ENCODE results near the gene DPH1.
A peak's percentile ranks its signal among the peaks of the same experiment; 100 is the strongest.

Gene DPH1

DNA sequence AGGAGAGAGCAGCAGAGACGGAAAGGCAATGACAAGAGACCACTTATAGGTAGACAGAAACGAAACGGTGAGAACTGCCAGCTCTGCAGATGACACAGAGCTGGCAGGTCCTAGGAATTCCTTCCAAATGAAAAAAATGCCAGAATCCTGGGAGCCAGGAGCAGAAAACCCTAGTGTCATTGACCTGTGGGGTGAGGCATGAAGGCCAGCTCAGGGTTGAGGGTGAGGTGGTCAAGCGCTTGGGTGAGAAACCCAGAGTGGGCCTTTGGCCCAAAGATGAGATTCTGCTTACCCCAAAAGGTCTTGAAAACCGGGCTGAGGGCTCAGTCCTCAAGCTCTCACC is 34.2 kb downstream of the DPH1 start:
- Histone ChIP-seq H3K36me3 (ENCODE audit: control insufficient read depth in 2 of 2, insufficient read depth in 1 of 2, low read length in 2 of 2) (peaks cover 0 to 60% of the 10 kb centered on the region in 2 experiments; a peak in 1 of 3 replicates), H3K4me1 (ENCODE audit: control insufficient read depth, insufficient read depth, low read length) (no peaks in the 10 kb centered on the region; the same call in 1 of the 2 replicates), H3K4me3 (ENCODE audit: low read depth, low read length) (no peak overlapping the region), H3K9me3 (ENCODE audit: control insufficient read depth, insufficient read depth, low read depth, low read length) (no peaks in the 10 kb centered on the region), H3K27ac (ENCODE audit: extremely low read depth, low read depth, low read length) (0 out of 2 replicates have a peak overlapping the region, but pooled peaks have one; percentile 2)
- CTCF ChIA-PET = interaction anchor here (0.5 to 4.0 kb wide), 12 partner anchors 9 to 491 kb away, joined by 3 to 41 read pairs (median 4); partner anchors contain the start of gene HIC1
- POLR2A ChIA-PET = no interaction called here
- TF ChIP-seq ZNF747 (tag by site-specific recombination; IDR thresholded peaks at IDR 0.05) = no peak
- TF ChIP-seq ZNF558 (tag by site-specific recombination; IDR thresholded peaks at IDR 0.05) = no peak
- TF ChIP-seq, protein P1, sequence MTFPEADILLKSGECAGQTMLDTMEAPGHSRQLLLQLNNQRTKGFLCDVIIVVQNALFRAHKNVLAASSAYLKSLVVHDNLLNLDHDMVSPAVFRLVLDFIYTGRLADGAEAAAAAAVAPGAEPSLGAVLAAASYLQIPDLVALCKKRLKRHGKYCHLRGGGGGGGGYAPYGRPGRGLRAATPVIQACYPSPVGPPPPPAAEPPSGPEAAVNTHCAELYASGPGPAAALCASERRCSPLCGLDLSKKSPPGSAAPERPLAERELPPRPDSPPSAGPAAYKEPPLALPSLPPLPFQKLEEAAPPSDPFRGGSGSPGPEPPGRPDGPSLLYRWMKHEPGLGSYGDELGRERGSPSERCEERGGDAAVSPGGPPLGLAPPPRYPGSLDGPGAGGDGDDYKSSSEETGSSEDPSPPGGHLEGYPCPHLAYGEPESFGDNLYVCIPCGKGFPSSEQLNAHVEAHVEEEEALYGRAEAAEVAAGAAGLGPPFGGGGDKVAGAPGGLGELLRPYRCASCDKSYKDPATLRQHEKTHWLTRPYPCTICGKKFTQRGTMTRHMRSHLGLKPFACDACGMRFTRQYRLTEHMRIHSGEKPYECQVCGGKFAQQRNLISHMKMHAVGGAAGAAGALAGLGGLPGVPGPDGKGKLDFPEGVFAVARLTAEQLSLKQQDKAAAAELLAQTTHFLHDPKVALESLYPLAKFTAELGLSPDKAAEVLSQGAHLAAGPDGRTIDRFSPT (tag by site-specific recombination; IDR thresholded peaks at IDR 0.05) = no peak
- no peak for TF ChIP-seq ZNF514 (tag by site-specific recombination; IDR thresholded peaks at IDR 0.05)
- no peak for TF ChIP-seq ZNF521 (tag by site-specific recombination; IDR thresholded peaks at IDR 0.05)
- no peak for TF ChIP-seq ZNF169 (tag by site-specific recombination; IDR thresholded peaks at IDR 0.05)
- TF ChIP-seq ZNF248 (tag by site-specific recombination; IDR thresholded peaks at IDR 0.05) = no peak
- TF ChIP-seq, protein P2, sequence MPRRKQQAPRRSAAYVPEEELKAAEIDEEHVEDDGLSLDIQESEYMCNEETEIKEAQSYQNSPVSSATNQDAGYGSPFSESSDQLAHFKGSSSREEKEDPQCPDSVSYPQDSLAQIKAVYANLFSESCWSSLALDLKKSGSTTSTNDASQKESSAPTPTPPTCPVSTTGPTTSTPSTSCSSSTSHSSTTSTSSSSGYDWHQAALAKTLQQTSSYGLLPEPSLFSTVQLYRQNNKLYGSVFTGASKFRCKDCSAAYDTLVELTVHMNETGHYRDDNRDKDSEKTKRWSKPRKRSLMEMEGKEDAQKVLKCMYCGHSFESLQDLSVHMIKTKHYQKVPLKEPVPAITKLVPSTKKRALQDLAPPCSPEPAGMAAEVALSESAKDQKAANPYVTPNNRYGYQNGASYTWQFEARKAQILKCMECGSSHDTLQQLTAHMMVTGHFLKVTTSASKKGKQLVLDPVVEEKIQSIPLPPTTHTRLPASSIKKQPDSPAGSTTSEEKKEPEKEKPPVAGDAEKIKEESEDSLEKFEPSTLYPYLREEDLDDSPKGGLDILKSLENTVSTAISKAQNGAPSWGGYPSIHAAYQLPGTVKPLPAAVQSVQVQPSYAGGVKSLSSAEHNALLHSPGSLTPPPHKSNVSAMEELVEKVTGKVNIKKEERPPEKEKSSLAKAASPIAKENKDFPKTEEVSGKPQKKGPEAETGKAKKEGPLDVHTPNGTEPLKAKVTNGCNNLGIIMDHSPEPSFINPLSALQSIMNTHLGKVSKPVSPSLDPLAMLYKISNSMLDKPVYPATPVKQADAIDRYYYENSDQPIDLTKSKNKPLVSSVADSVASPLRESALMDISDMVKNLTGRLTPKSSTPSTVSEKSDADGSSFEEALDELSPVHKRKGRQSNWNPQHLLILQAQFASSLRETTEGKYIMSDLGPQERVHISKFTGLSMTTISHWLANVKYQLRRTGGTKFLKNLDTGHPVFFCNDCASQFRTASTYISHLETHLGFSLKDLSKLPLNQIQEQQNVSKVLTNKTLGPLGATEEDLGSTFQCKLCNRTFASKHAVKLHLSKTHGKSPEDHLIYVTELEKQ (tag by site-specific recombination; IDR thresholded peaks at IDR 0.05; ENCODE audit: borderline replicate concordance) = no peak
- TF ChIP-seq KLF10 (tag by site-specific recombination; IDR thresholded peaks at IDR 0.05) = no peak
- no peak for TF ChIP-seq ZNF341 (tag by site-specific recombination; IDR thresholded peaks at IDR 0.05; ENCODE audit: low read depth)
- TF ChIP-seq ZNF132 (tag by site-specific recombination; IDR thresholded peaks at IDR 0.05; ENCODE audit: borderline replicate concordance) = no peak
- TF ChIP-seq, protein P3, sequence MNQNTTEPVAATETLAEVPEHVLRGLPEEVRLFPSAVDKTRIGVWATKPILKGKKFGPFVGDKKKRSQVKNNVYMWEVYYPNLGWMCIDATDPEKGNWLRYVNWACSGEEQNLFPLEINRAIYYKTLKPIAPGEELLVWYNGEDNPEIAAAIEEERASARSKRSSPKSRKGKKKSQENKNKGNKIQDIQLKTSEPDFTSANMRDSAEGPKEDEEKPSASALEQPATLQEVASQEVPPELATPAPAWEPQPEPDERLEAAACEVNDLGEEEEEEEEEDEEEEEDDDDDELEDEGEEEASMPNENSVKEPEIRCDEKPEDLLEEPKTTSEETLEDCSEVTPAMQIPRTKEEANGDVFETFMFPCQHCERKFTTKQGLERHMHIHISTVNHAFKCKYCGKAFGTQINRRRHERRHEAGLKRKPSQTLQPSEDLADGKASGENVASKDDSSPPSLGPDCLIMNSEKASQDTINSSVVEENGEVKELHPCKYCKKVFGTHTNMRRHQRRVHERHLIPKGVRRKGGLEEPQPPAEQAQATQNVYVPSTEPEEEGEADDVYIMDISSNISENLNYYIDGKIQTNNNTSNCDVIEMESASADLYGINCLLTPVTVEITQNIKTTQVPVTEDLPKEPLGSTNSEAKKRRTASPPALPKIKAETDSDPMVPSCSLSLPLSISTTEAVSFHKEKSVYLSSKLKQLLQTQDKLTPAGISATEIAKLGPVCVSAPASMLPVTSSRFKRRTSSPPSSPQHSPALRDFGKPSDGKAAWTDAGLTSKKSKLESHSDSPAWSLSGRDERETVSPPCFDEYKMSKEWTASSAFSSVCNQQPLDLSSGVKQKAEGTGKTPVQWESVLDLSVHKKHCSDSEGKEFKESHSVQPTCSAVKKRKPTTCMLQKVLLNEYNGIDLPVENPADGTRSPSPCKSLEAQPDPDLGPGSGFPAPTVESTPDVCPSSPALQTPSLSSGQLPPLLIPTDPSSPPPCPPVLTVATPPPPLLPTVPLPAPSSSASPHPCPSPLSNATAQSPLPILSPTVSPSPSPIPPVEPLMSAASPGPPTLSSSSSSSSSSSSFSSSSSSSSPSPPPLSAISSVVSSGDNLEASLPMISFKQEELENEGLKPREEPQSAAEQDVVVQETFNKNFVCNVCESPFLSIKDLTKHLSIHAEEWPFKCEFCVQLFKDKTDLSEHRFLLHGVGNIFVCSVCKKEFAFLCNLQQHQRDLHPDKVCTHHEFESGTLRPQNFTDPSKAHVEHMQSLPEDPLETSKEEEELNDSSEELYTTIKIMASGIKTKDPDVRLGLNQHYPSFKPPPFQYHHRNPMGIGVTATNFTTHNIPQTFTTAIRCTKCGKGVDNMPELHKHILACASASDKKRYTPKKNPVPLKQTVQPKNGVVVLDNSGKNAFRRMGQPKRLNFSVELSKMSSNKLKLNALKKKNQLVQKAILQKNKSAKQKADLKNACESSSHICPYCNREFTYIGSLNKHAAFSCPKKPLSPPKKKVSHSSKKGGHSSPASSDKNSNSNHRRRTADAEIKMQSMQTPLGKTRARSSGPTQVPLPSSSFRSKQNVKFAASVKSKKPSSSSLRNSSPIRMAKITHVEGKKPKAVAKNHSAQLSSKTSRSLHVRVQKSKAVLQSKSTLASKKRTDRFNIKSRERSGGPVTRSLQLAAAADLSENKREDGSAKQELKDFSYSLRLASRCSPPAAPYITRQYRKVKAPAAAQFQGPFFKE (tag by site-specific recombination; IDR thresholded peaks at IDR 0.05; ENCODE audit: borderline replicate concordance) = no peak
- TF ChIP-seq, protein P4, sequence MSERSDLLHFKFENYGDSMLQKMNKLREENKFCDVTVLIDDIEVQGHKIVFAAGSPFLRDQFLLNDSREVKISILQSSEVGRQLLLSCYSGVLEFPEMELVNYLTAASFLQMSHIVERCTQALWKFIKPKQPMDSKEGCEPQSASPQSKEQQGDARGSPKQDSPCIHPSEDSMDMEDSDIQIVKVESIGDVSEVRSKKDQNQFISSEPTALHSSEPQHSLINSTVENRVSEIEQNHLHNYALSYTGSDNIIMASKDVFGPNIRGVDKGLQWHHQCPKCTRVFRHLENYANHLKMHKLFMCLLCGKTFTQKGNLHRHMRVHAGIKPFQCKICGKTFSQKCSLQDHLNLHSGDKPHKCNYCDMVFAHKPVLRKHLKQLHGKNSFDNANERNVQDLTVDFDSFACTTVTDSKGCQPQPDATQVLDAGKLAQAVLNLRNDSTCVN (tag by site-specific recombination; optimal IDR thresholded peaks at IDR 0.05) = no peak
- no peak for TF ChIP-seq BCL11A (tag by site-specific recombination; IDR thresholded peaks at IDR 0.05; ENCODE audit: low read depth)
- TF ChIP-seq ZSCAN16 (tag by site-specific recombination; IDR thresholded peaks at IDR 0.05) = no peak
- TF ChIP-seq, protein P5, sequence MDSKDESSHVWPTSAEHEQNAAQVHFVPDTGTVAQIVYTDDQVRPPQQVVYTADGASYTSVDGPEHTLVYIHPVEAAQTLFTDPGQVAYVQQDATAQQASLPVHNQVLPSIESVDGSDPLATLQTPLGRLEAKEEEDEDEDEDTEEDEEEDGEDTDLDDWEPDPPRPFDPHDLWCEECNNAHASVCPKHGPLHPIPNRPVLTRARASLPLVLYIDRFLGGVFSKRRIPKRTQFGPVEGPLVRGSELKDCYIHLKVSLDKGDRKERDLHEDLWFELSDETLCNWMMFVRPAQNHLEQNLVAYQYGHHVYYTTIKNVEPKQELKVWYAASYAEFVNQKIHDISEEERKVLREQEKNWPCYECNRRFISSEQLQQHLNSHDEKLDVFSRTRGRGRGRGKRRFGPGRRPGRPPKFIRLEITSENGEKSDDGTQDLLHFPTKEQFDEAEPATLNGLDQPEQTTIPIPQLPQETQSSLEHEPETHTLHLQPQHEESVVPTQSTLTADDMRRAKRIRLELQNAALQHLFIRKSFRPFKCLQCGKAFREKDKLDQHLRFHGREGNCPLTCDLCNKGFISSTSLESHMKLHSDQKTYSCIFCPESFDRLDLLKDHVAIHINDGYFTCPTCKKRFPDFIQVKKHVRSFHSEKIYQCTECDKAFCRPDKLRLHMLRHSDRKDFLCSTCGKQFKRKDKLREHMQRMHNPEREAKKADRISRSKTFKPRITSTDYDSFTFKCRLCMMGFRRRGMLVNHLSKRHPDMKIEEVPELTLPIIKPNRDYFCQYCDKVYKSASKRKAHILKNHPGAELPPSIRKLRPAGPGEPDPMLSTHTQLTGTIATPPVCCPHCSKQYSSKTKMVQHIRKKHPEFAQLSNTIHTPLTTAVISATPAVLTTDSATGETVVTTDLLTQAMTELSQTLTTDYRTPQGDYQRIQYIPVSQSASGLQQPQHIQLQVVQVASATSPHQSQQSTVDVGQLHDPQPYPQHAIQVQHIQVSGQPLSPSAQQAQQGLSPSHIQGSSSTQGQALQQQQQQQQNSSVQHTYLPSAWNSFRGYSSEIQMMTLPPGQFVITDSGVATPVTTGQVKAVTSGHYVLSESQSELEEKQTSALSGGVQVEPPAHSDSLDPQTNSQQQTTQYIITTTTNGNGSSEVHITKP (tag by site-specific recombination; IDR thresholded peaks at IDR 0.05) = no peak
- TF ChIP-seq, protein P6, sequence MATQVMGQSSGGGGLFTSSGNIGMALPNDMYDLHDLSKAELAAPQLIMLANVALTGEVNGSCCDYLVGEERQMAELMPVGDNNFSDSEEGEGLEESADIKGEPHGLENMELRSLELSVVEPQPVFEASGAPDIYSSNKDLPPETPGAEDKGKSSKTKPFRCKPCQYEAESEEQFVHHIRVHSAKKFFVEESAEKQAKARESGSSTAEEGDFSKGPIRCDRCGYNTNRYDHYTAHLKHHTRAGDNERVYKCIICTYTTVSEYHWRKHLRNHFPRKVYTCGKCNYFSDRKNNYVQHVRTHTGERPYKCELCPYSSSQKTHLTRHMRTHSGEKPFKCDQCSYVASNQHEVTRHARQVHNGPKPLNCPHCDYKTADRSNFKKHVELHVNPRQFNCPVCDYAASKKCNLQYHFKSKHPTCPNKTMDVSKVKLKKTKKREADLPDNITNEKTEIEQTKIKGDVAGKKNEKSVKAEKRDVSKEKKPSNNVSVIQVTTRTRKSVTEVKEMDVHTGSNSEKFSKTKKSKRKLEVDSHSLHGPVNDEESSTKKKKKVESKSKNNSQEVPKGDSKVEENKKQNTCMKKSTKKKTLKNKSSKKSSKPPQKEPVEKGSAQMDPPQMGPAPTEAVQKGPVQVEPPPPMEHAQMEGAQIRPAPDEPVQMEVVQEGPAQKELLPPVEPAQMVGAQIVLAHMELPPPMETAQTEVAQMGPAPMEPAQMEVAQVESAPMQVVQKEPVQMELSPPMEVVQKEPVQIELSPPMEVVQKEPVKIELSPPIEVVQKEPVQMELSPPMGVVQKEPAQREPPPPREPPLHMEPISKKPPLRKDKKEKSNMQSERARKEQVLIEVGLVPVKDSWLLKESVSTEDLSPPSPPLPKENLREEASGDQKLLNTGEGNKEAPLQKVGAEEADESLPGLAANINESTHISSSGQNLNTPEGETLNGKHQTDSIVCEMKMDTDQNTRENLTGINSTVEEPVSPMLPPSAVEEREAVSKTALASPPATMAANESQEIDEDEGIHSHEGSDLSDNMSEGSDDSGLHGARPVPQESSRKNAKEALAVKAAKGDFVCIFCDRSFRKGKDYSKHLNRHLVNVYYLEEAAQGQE (tag by site-specific recombination; IDR thresholded peaks at IDR 0.05) = no peak

Data from HEK293 (cell line).